Peyer's patch (tissue), 4 donors: Measurements from ENCODE around the gene RMDN2.

Experiments used
- CTCF ChIP-seq, 6 experiments: fragments of 450-650 bp in 4 of 6; fragments of 200-600 bp in 2 of 6; sonication (generic) in 1 of 6; IDR thresholded peaks; one replicate each; pipeline ENCODE4 v1.5.1; 2017 to 2019; ENCODE audit warnings: antibody characterized with exemption in 6 of 6, mild to moderate bottlenecking in 3 of 6, moderate library complexity in 1 of 6
- POLR2A ChIP-seq, 2 donors: fragments of 450-650 bp; IDR thresholded peaks; one replicate each; pipeline ENCODE4 v1.5.1; 2017; ENCODE audit warnings: antibody characterized with exemption in 2 of 2, mild to moderate bottlenecking in 2 of 2, moderate library complexity in 2 of 2

DNA sequence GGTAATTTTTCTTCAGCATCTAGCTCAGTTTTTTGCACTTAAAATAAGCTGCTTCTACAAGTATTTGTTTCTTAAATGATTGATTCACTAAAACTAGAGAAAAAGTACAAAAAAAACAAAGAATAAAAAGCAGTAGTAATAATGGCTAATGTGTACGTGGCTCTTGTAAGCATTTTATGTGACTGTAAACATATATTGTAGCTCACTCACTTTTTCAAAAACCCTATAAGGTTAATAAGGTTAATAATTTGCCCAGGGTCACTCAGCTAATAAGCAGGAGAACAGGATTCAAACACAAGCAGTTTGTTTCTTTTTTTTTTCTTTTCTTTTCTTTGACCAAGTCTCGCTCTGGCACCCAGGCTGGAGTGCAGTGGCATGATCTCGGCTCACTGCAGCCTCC, 67.5 kb downstream of the RMDN2 start:
- TF ChIP-seq POLR2A (IDR thresholded peaks at IDR 0.05) (no peak), CTCF (IDR thresholded peaks at IDR 0.05) (no peak)
